HEK293T (cell line): ENCODE data around the gene CAV3.

Source experiments
- CTBP1 ChIP-seq: fragments of 450-650 bp; IDR thresholded peaks from 2 replicates; pipeline ENCODE4 v1.6.1; 2016; ENCODE audit warnings: borderline replicate concordance
- ELF4 ChIP-seq: fragments of 450-650 bp; IDR thresholded peaks from 2 replicates; pipeline ENCODE4 v1.6.1; 2017; ENCODE audit warnings: antibody characterized with exemption
- FOXM1 ChIP-seq: fragments of 450-650 bp; IDR thresholded peaks from 2 replicates; pipeline ENCODE4 v1.6.1; 2017; ENCODE audit warnings: mild to moderate bottlenecking, borderline replicate concordance
- HDGF ChIP-seq: fragments of 450-650 bp; IDR thresholded peaks from 2 replicates; pipeline ENCODE4 v1.6.1; 2017; ENCODE audit warnings: antibody characterized with exemption, borderline replicate concordance
- LEF1 ChIP-seq: fragments of 450-650 bp; IDR thresholded peaks from 2 replicates; pipeline ENCODE4 v1.6.1; 2017; ENCODE audit warnings: mild to moderate bottlenecking, borderline replicate concordance
- SP1 ChIP-seq: fragments of 450-650 bp; IDR thresholded peaks from 2 replicates; pipeline ENCODE4 v1.6.1; 2017
- SUZ12 ChIP-seq: fragments of 450-650 bp; IDR thresholded peaks from 2 replicates; pipeline ENCODE4 v1.6.1; 2016; ENCODE audit warnings: mild to moderate bottlenecking
- TARDBP ChIP-seq: fragments of 450-650 bp; IDR thresholded peaks from 2 replicates; pipeline ENCODE4 v1.6.1; 2016
- ZNF384 ChIP-seq: fragments of 450-650 bp; IDR thresholded peaks from 2 replicates; pipeline ENCODE4 v1.6.1; 2016

DNA sequence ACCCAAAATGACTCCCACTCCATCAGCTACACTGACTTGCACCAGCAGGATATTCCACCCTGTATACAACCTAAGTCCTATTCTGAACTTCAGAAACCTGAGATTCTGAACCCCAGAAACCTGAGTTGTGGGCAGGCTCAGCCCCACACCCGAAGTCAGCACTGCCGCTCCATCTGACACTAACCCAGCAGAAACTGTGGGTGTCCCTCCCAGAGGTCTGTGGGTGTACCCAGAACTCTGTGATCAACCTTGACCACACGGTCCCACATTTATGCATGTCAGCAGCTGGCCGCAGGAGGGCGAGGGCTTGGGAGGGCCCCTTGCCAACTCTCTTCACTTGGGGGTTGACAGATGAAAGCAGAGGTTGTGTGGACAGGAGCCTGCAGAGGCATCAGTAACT is 26.5 kb downstream of the CAV3 start:
- TF ChIP-seq FOXM1 (no peak), ZNF384 (no peak), SP1 (no peak), CTBP1 (no peak), SUZ12 (no peak), TARDBP (no peak), LEF1 (no peak), HDGF (no peak), ELF4 (no peak)
